Fibroblast of the aortic adventitia (primary cell): Measurements from ENCODE around the gene ADRB2. TPM values are rescaled to one million over a fixed set of nuclear protein-coding genes. Genes with fewer than 3 reads are reported as not detected.

Experiments
- DNase-seq: peaks from one replicate; pipeline ENCODE4 v3.0.0-alpha.2; 2010; ENCODE audit warnings: low read depth
- H3K4me3 ChIP-seq: 2 replicates; pipeline ENCODE4 v1.5.1; 2011; ENCODE audit warnings: low read depth, mild to moderate bottlenecking, control low read depth, low read length, moderate library complexity
- CTCF ChIP-seq: IDR thresholded peaks from 2 replicates; pipeline ENCODE4 v1.5.1; 2011; ENCODE audit warnings: mild to moderate bottlenecking, low read length, control low read depth, inconsistent platforms; ENCODE audit not compliant: insufficient read depth
- total RNA-seq: library from RNA; depleted of rRNA; stranded (reverse); fragments of >200 nt; gene quantifications from 2 replicates; pipeline ENCODE4 v1.2.3, GENCODE V29; 2012; ENCODE audit warnings: low replicate concordance

The ADRB2 gene
- total RNA-seq, 1 donor, result 3.6 TPM

DNA sequence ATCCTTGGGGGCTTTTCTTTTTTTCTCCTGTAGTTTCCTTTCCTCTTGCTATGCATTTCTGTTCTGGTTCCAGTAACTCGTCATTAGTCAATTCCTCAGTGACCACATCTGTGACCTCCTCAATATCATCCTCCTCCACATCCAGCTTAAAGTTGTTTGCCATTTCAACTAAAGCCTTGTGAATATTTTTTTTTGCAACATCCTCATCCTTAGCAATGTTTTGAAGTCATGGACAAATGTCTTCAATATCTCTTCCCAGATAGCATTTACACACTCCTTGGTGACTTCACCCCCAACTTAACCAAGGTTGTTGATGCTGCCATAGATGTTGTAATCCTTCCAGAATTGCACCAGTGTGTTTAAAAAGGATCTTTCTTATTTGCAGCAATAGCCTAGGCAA lies 14.7 kb upstream of the ADRB2 start:
- H3K4me3 ChIP-seq, result no peak overlapping the region
- TF ChIP-seq CTCF, result no peak
- no peak for DNase-seq

- TF ChIP-seq CTCF, result no peak
- H3K4me3 ChIP-seq, result no peak overlapping the region
Observed at GRCh38 chr5:148815086-148815485, 11.3 kb upstream of the ADRB2 start.

DNA sequence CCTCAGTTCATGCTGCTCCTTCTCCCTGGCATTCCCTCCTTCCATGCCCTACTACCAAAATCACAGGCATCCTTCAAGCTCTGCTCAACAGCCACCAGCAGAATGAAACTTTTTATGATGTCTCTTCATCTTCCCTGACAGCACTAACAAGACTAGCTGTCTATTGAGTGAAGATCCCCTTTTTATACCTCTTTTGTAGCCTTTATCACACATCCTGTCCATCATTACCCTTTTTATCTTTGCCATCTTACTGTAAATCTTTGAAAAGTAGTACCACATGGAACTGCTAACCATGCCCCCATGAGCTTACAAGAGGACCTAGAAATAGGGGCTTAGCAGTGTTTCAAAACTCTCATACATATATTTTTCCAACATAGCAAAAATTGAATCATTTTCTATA lies 10.8 kb upstream of the ADRB2 start:
- no peak for TF ChIP-seq CTCF
- no peak overlapping the region for H3K4me3 ChIP-seq
- DNase-seq, result no peak

More at GRCh38 chr5:148815086-148815485, 11.3 kb upstream of the ADRB2 start:
- DNase-seq, result no peak

DNA sequence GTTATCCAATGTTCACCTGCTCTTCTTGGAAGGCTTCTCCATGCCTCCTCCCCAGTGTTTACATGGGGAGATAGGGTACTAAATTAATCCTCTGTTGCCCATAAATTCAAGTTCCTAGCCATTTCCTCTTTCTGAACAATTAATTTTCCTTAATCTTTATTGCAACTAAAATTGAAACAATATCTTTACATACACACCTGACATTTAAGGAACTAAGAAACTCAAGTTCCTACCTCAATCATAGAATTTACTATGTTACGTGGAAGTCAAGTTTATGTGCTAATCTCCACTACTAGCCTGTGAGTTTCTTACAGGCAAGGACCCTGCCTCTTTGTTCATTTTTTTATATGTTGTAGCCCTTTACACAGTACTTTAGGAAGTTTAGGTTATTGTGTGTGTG lies 10.1 kb upstream of the ADRB2 start:
- no peak for DNase-seq
- no peak for TF ChIP-seq CTCF
- H3K4me3 ChIP-seq, result no peak overlapping the region

DNA sequence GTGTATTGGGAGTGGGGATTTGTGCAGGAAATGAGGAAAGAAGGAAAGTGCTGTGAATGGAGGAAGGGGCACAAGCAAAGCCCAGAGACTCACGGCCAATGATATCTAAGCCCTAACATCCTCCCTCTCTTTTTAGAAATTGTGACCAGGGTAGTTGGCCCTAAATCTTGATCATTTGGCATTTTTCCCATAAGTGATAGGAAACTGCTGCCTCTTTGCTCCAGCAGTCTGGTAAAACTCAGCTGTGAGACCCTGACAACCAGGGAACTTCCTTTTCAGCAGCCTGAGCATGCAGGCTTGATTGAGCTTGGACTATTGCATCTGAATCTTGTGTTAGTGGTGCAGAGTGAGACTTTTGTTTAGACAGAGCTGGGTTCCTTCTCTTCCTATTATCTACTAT lies 9.6 kb upstream of the ADRB2 start:
- TF ChIP-seq CTCF, result no peak
- H3K4me3 ChIP-seq, result no peak overlapping the region
- DNase-seq, result no peak

DNA sequence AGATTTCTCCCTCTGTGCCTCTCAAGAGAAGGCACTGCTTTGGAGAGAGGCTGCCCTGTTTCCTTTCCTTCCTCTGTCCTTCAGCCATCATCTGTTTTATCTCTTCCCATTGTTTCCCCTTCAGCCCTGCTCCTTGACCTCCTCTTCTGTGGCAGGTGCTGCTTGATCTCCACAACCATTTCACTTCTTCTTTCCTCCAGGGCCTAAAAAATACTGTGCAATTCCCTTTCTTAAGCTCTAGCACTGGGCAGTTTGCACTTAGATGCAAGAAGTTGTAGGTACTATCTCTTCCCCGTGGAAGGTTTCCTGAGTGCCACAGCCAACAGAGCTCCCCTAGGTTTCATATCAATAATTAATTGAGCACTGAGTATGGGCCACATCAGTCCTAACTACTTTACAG lies 8.8 kb upstream of the ADRB2 start:
- no peak overlapping the region for H3K4me3 ChIP-seq
- TF ChIP-seq CTCF, result no peak
- DNase-seq, result no peak
